NOMO-1 treated with dmso at 0.1 percent for 144 hours (cell line): Measurements from ENCODE around the gene DSTYK.
"Not testable (repeated sequence)": the region's sequence is repeated elsewhere in the genome, so short reads cannot be mapped to it uniquely, and the experiment has no call there.

ENCODE experiments used
- DNase-seq: peaks from one replicate; lab custom pipeline; 2025; ENCODE audit not compliant: unreplicated experiment; lab: John Stamatoyannopoulos, UW

DSTYK gene

DNA sequence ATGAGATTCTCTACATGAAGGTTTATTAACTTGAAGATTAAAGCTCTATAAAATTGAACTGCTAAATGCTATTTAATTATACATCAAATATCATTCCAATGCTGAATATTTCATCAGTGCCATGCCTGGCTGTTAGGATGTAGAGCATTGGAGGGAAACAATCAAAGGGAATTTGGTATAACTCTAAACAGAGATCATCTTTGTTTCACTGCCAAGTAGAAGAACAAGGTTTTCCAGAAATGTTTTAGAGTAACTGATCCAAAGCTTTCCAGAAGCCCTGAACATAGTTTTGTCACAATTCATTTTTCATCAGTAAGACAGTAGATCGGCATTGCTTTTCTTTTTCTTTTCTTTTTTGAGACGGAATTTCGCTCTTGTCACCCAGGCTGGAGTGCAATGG is 5.9 kb upstream of the DSTYK start:
- no peak for DNase-seq

DNA sequence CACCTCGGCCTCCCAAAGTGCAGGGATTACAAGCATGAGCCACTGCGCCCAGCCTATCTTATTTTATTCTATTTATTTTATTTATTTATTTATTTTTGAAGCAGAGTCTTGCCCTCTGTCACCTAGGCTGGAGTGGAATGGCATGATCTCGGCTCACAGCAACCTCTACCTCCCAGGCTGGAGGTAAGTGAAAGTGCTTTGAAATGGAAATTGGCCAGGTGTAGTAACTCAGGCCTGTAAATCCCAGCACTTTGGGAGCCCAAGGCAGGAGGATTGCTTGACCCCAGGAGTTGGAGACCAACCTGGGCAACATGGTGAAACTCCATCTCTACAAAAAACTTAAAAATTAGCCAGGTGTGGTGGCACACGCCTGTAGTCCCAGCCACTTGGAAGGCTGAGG is 5.1 kb upstream of the DSTYK start:
- no peak for DNase-seq

DNA sequence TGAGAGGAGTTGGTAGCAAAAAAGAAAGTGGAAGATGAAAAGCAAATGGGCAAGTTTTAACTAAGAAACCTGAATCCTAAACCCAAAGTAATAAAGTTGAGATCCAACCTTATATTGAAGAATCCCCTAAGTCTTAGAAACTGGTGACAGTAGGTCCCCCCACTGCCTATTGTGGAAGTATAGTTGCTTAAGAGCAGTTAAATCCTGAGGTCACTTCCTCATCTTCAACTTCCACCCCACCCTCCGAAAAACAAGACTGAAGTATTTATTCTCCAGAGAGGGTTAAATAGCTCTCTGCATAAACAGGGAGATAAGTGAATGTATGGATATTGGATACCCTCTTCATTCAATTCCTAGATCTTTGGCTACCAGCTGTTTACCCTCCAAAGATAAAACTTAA is 3.3 kb upstream of the DSTYK start:
- DNase-seq = peak; percentile 50

DNA sequence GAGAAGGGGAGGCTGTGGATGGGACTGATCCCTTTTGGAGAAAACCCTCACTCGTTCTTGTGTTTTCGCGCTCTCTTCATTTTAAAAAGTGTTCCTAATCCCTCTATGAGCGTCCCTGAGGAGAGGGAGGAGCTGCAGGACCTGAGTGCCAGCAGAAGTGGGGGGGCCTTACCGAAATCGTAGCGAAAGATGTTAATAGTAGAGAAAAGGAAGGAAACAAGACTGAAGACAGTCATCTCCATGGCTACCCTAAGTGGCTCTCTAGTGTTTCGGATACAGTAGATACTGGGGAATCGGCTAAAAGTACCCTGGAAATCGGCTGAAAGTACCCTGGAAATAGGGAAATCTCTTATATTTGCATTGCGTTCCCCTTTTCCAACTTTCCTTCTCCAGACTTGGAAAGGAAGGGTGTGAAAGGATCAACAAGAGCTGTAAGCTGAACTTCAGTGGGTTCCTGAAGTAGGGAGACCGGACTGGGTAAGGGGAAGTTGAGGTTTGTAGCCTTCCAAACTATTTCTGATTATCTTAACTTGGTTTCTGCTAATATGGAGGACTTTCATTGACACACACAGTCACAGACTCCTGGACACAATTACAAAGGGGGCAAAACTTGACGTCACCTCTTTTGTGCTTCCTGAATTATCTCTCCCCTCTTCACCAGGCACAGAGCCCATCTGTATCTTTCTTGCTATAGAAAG is 486 bp upstream of the DSTYK start:
- peak; percentile 41 for DNase-seq

DNA sequence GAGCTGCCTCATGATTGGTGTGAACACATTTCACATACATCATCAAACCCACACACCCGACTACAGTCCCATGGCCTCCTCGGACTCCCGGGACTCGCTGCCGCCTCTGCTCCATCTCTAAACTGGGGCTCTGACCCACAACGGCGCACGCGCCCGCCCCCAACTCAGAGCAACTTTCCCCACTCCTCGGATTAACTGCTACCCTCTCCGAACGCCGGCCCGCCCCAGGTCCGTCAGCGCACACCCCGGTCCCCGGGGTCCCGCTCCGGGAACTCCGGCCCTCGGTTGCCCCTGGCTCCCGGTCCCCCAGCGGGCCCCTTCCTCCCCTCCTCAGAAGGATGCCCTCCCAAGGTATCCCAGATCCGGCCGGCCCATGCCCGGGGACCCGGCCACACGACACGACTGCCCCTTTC is 740 bp downstream of the DSTYK start:
- no peak for DNase-seq

DNA sequence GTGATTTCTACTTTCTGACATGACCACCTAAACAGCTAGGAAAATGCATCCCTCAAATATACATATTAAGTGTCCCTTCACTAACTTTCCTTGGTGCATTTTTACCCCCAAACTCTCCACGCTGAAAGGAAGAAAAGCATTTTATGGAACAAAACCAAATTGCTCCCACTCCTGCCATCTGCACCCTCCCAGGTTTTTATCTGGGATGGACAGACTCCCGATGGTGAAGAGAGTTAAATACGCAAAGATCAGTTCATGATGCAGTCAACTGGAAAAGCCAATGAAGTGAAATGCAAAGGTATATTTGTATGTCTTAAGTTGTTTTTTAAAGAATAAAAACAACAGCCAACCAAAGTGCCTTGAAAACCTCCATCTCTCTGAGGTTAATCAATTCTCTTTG is 2.7 kb downstream of the DSTYK start:
- DNase-seq = no peak

DNA sequence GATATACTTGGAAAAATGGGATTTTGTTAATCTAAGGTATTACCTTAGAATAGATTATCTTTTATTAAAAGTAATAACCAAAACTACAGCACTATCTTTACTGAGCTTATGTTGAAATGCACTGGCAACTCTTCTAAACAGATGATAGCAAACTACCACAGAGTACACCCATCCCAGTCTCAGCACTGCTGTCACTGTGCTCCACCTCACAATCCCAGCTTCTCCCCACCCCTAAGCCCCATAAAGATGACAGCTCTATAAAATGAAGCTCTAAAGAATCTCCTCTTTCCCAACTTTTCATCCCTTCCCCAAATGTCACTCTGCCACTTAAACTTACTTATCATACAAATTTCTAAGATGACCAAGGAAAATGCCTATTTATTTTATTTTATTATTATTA is 6.4 kb downstream of the DSTYK start:
- DNase-seq = no peak

DNA sequence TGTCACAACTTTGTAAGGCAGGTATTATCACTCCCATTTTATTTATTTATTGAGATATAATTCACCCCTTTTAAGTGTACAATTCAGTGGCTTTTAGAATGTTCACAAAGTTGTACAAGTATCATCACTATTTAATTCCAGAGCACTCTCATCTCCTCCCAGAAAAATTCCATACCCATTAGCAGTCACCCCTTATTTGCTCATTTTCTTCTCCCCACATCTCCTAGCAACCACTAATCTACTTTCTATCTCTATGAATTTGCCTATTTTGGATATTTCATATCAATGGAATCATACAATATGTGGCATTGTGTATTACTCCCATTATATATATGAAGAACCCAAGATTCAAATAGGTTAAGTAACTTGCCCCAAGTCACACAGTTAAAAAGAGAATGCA is 7.0 kb downstream of the DSTYK start:
- no peak for DNase-seq

DNA sequence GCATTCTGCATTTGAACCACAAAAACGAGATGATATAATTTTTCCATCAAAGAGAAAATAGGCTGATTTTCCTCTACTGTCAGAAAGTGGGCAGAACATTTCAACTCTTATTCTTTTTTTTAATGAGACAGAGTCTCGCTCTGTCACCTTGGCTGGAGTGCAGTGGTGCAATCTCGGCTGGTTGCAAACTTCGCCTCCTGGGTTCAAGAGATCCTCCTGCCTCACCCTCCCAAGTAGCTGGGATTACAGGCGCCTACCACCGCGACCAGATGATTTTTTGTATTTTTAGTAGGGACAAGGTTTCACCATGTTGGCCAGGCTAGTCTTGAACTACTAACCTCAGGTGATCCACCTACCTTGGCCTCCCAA is 11.6 kb downstream of the DSTYK start:
- DNase-seq = no peak

DNA sequence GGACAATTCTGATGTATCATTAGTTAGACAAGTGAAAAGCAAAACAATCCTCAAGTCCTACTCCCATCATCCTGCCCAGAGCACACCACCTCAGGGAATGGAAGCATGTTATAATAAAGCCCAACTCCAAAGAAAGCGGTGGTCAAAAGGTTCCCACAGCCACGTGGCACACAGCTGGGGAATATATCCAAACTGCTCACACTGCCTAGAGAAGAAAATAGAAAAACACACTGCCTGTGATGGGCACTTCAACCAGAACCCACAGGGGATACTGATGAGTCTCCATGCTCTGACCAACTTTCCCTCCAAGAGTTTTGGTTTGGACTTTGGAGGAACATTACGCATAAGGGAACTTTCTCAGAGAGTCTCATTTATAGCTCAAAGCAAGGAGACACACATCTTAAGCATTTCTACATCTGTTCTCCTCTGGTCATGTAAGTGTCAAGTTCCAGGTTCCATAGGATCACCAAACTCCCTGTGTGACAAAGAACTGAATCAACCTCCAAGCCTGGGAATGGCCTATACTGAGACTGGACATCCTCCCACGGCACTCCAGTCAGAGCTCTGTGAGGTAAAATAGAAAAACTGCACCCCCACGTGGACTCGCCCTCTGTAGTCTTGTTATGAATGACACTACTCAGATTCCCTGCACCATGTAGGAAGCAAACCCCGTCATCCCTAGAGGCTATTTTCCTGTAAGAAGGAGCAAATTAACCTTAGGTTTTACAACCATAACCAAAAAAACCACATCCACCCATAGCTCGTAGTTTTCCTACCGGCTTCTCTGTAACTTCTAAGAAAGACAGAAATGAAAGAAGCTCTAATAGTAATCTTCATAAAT is 12.2 kb downstream of the DSTYK start:
- no peak for DNase-seq

DNA sequence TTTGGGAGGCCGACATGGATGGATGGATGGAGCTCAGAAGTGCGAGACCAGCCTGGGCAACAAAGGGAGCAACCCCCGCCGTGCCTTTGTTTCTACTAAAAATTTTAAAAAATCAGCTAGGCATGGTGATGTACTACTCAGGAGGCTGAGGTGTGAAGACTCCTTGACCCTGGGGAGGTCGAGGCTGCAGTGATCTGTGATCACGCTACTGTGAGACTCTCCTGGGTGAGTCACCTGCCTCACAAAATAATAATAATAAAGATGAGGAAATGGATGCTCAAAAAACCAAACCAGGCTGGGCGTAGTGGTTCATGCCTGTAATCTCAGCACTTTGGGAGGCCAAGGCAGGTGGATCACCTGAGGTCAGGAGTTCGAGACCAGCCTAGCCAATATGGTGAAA is 19.2 kb downstream of the DSTYK start:
- no peak for DNase-seq

DNA sequence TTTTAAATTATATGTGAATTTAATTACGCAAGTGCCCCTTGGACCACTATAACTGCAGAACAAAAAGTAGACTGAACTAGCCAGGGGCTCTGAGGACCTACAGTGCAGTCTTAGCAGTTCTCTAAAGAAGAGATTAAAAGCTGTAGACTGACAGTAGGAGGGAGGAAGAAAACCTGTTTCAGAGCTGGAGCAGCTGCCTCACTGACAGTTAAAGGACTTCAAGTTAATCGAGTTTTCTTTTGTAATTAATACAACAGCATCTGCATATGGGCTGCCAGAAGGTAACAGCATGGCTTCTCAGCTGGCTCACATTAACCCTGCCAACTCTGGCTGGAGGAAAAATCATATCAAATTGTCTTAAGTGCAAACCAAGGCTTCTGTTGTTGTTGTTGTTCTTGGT is 19.9 kb downstream of the DSTYK start:
- DNase-seq = no peak

DNA sequence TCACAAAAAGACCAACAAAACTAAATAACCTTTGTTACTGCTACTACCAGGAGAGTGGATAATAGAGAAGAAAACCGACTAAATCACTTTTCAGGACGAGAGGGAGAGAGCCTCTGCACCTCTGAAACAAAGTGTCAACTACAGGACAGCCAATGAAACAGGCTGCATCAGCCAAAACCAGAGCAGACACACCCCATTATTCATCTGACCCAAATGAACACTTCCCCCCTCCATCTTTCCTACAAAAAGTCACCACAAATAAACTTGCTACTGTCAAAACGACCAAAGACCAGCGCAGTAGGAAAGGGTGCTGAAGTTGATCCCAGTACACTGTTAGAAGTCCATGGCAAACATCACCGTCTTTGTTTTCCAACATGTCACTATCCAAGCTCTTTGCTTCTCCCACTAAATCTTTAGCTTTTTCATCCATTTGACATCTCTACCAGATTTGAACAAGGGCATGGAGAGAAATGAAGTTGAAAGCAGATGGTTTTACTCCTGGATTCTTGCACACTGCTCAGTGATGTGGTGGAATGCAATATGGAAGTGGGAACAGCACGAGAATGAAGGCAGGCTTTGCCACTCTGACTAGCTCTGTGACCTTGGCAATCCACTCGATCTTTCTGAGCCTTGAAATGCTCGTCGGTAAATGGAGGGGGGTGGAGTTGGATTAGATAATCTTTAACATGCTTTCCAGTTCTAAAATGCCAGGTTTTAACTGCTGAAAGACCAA is 20.5 kb downstream of the DSTYK start:
- DNase-seq = no peak

DNA sequence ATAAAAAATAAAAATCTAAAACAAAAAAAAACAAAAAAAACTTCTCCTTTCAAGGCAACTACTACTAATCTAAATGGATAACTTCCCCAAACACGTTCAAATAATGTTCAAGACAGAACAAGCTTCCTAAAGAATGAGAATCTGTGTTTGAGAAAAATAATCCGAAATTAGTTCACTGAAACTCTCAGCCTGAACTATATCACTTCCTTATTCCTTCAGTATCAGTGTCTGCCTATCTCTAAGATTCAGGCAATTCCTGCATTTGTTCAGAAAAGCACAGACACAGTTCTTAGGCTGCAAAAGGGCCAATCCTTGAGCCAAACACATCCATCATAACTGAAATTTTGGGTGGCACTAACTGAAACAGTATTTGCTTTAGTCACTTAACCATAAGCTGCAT is 22.4 kb downstream of the DSTYK start:
- no peak for DNase-seq

DNA sequence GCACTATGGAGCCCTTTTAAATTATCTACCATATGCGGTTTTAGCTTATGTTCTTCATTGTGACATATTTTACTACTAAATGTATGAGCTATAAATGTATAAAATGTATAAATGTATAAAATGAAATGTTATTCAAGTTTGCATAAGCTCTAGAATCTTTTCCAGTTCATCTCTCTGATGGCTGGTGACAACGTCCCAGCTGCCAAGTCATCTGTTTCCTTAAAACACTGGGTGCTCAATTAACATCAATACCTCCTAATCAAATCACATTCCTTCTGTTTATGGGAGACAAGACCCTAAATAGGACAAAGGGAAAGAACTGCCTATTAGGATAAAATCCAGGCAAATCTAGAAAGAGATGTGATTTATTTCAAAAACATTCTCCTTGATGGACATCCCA is 22.9 kb downstream of the DSTYK start:
- no peak for DNase-seq

DNA sequence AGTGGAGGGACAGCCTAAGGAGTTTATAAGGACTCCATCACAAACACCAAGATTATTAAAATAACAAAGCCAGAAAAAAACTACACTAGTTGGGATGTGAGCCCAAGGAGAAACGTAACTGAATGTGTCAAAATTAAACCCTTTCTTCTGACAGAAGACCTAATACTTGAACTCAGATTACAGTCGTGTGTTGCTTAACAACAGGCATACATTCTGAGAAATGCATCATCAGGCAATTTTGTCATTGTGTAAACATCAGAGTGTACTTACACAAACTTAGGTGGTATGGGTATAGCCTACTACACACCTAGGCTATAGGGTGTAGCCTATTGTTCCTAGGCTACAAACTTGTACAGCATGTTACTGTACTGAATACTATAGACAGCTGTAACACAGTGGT is 23.4 kb downstream of the DSTYK start:
- DNase-seq = no peak

DNA sequence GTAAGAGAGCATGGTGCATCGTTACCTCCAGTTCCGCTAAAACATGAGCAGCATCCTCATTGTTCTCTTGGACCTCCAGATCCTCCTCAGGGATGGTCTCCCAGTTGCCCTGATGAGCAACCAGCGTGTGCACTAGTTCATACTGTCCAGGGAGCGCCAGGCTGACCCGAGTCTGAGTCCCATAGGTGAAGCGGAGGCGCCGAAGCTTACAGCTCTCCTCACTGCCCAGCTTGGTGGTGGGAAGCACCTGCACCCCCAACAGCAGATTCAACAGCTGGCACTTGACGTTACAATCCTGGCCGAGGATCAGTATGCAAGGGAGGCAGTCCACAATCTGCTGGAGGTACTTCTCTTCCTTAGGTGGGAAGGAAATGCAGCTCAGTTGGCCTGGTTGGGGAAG is 24.1 kb downstream of the DSTYK start:
- DNase-seq = no peak

DNA sequence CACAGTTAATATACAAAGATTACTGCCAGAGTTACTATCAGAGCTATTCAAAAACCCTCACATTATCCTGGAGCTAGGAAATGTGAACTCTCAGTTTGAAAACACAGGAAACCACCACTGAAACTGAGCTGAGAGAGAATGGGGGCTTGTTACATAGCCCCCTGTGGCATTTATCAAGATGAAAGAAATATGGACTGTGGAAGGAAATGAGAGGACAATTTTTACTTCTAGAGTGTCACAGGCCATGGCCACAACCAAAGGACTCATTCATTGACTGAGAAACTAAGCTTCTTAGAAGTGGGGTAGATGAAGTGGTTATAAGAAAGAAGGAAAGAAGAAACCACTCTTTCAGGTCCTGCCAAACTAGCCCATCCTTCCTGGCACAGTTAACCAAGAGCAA is 25.3 kb downstream of the DSTYK start:
- no peak for DNase-seq

DNA sequence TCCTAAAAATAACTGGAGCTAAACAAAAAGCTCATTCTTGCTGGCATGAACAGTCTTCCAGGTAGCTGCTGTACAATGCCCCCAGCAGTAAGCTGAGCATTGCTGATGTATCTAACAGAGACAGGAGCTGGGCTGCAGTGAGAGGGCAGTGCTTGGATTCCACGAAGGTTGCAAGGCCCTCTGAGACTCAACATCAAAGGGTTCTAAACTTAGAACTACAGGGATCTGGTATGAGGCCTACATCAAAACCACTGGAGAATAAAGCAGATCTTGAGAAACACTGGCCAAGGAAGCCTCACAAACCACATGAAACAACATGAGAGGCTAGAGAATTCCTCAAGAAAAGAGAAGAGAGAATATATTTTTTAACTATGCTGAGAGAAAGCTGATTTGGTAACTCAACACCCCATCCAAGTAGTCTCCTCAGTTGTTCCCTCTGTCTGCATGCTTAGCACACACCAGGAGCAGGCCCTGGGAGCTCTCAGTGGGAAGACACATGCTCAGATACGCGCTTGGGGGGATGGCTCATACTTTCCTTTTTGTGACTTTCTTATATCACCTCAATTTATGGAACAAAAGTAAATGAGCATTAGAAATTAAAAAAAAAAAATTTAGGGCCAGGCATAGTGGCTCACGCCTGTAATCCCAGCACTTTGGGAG is 27.7 kb downstream of the DSTYK start:
- DNase-seq = no peak

DNA sequence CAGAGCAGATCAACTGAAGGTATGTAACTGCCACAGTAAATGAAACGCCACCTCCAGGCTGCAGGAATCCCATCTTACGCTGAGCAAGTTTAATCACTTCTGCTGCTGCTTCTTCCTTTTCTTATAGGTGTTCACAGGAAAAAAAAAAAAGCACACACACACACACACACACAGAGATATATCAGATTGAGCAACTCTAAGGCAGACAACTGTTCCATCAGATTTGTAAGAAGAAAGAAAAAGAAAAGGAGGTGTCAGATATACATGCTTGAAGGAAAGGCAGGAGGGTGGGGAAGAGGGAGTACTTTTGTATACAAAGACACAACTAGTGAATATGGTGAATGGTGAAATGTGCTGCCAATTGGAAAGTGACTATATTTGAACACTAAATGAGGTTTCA is 28.6 kb downstream of the DSTYK start:
- no peak for DNase-seq

DNA sequence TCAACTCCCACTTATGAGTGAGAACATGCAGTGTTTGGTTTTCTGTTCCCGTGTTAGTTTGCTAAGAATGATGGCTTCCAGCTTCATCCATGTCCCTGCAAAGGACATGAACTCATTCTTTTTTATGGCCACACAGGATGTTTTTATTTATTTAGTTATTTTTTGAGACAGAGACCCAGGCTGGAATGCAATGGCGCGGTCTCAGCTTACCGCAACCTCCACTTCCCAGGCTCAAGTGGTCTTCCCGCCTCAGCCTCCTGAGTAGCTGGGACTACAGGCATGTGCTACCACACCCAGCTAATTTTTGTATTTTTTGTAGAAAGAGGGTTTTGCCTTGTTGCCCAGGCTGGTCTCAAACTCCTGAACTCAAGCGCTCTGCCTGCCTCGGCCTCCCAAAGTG is 31.2 kb downstream of the DSTYK start:
- DNase-seq = not testable (repeated sequence)

DNA sequence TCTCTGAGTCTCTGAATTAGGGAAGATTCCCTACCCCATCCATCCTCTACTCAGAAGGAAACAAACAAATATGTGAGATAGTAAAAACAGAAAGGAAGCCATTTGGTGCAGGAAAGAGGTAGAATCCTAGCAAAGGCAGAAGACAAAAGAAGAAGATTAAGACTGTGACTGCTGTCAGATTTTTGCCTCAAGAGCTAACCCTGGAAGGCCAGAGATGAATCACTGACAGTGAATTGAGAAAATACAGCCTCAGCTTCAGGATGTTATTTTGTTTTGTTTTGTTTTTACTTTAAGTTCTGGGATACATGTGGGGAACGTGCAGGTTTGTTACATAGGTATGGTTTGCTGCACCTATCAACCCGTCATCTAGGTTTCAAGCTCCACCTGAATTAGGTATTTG is 31.7 kb downstream of the DSTYK start:
- no peak for DNase-seq
